Loucy (cell line): ENCODE results near the gene LCP1.

Experiments used
- CTCF ChIP-seq: fragments of 200-600 bp; sonication (generic); conservative IDR thresholded peaks from 2 replicates; pipeline ENCODE4 v1.5.1; 2014; ENCODE audit warnings: mild to moderate bottlenecking, antibody characterized with exemption, low read length
- EZH2phosphoT487 ChIP-seq: fragments of 200-600 bp; IDR thresholded peaks from 2 replicates; pipeline ENCODE4 v1.6.1; 2018; ENCODE audit warnings: antibody characterized with exemption, mild to moderate bottlenecking, moderate library complexity, borderline replicate concordance

- TF ChIP-seq CTCF, result no peak
- TF ChIP-seq EZH2phosphoT487, result no peak
Observed at GRCh38 chr13:46168783-46169182, 13.2 kb downstream of the LCP1 start.
